Neuronal stem cell (in vitro differentiated cells): Measurements from ENCODE around the gene FAM3D.
A peak's percentile ranks its signal among the peaks of the same experiment; 100 is the strongest.

ENCODE experiments used
- DNase-seq: peaks from one replicate; pipeline ENCODE4 v3.0.0-alpha.2; 2013; ENCODE audit warnings: low spot score
- H2AFZ ChIP-seq: one replicate; pipeline ENCODE4 v1.6.1; 2013; ENCODE audit warnings: mild to moderate bottlenecking, low read length, inconsistent platforms
- H2AK5ac ChIP-seq: 2 replicates; pipeline ENCODE4 v1.6.1; 2013; ENCODE audit warnings: low read depth, mild to moderate bottlenecking, inconsistent platforms, low read length, moderate library complexity, mixed read lengths
- H2BK120ac ChIP-seq: 2 replicates; pipeline ENCODE4 v1.6.1; 2013; ENCODE audit warnings: low read depth, mild to moderate bottlenecking, inconsistent platforms, low read length, moderate library complexity, mixed read lengths
- H2BK12ac ChIP-seq: one replicate; pipeline ENCODE4 v1.6.1; 2013; ENCODE audit warnings: low read length, inconsistent platforms
- H2BK15ac ChIP-seq: 2 replicates; pipeline ENCODE4 v1.6.1; 2013; ENCODE audit warnings: mild to moderate bottlenecking, low read length, inconsistent platforms, mixed read lengths
- H2BK5ac ChIP-seq: one replicate; pipeline ENCODE4 v1.6.1; 2013; ENCODE audit warnings: inconsistent platforms, mild to moderate bottlenecking, low read length, moderate library complexity
- H3K14ac ChIP-seq: one replicate; pipeline ENCODE4 v1.6.1; 2013; ENCODE audit warnings: low read length, inconsistent platforms
- H3K18ac ChIP-seq: 2 replicates; pipeline ENCODE4 v1.6.1; 2013; ENCODE audit warnings: low read length, inconsistent platforms
- H3K23ac ChIP-seq: 2 replicates; pipeline ENCODE4 v1.6.1; 2013; ENCODE audit warnings: low read depth, mild to moderate bottlenecking, mixed read lengths, low read length, inconsistent platforms; ENCODE audit not compliant: poor library complexity
- H3K27ac ChIP-seq: replicated peaks from 3 replicates; pipeline ENCODE4 v1.5.1; 2013; ENCODE audit warnings: low read length, inconsistent platforms
- H3K27me3 ChIP-seq, 3 experiments: 2 replicates each; pipeline ENCODE4 v1.6.1; 2013; ENCODE audit warnings: low read length in 3 of 3, mild to moderate bottlenecking in 2 of 3, inconsistent platforms in 1 of 3, low read depth in 1 of 3, mixed read lengths in 1 of 3, moderate library complexity in 1 of 3; ENCODE audit not compliant: control insufficient read depth in 3 of 3, insufficient read depth in 3 of 3
- H3K36me3 ChIP-seq, 2 donors: replicated peaks in 1 of 2; 2 replicates each; pipeline ENCODE4 v1.6.1; 2013; ENCODE audit warnings: low read length in 2 of 2; ENCODE audit not compliant: control insufficient read depth in 2 of 2, insufficient read depth in 2 of 2
- H3K4ac ChIP-seq: 2 replicates; pipeline ENCODE4 v1.6.1; 2013; ENCODE audit warnings: inconsistent platforms, mild to moderate bottlenecking, low read length, moderate library complexity
- H3K4me1 ChIP-seq, 2 donors: 1 replicate in 1 of 2; 2 replicates in 1 of 2; pipeline ENCODE4 v1.6.1; 2013; ENCODE audit warnings: low read length in 2 of 2, low read depth in 1 of 2; ENCODE audit not compliant: control insufficient read depth in 2 of 2, insufficient read depth in 1 of 2
- H3K4me2 ChIP-seq: one replicate; pipeline ENCODE4 v1.6.1; 2013; ENCODE audit warnings: mild to moderate bottlenecking, low read length, inconsistent platforms; ENCODE audit not compliant: insufficient read depth, poor library complexity, severe bottlenecking
- H3K4me3 ChIP-seq, 2 donors: 2 replicates each; pipeline ENCODE4 v1.5.1; 2013; ENCODE audit warnings: low read length in 2 of 2, mild to moderate bottlenecking in 2 of 2, inconsistent platforms in 1 of 2, moderate library complexity in 1 of 2
- H3K79me1 ChIP-seq: one replicate; pipeline ENCODE4 v1.6.1; 2013; ENCODE audit warnings: low read depth, mild to moderate bottlenecking, inconsistent platforms, low read length, moderate library complexity
- H3K9ac ChIP-seq: one replicate; pipeline ENCODE4 v1.6.1; 2013; ENCODE audit warnings: mild to moderate bottlenecking, low read depth, low read length, inconsistent platforms; ENCODE audit not compliant: poor library complexity
- H3K9me3 ChIP-seq, 2 donors: replicated peaks in 1 of 2; 2 replicates each; pipeline versions ENCODE3 to v1.6.1; 2013; ENCODE audit warnings: low read length in 2 of 2, mild to moderate bottlenecking in 2 of 2, inconsistent platforms in 1 of 2, low read depth in 1 of 2, mixed read lengths in 1 of 2, moderate library complexity in 1 of 2; ENCODE audit not compliant: control insufficient read depth in 2 of 2, insufficient read depth in 1 of 2
- H4K8ac ChIP-seq: one replicate; pipeline ENCODE4 v1.6.1; 2013; ENCODE audit warnings: low read depth, mild to moderate bottlenecking, inconsistent platforms, low read length, moderate library complexity
- H4K91ac ChIP-seq: one replicate; pipeline ENCODE4 v1.6.1; 2013; ENCODE audit warnings: low read length, low read depth, mild to moderate bottlenecking, inconsistent platforms; ENCODE audit not compliant: poor library complexity
- WGBS, 2 donors: extraction: QIAGEN DNeasy Blood & Tissue Kit; methylation state at CpG; one replicate each; pipeline ENCODE4 v1.1.7; 2013; ENCODE audit warnings: missing lambda C conversion rate in 2 of 2, mixed read lengths in 1 of 2; ENCODE audit not compliant: insufficient read length in 2 of 2, insufficient replicate concordance in 1 of 2; ENCODE audit errors: extremely low coverage in 2 of 2; 5-methylcytosine and 5-hydroxymethylcytosine counted together

Gene FAM3D

DNA sequence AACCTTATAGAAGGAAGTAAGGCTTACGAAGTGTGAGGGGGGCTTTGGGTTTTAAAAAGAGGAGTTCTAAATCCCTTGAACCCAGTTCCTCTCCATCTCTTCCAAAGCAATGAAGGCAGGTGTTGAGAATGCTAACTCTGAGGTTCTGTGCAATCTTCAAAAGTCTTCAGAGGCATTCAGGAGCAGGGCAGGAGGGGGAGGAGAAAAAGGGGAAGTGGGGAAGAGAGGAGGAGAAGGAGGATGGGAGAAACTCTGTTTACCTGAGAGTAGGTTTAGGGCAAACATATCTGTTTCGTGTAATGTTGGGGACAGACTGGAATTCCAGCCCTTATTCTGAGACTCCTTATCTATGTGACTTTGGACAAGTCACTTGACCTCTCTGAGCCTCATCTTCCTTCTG lies 36.9 kb downstream of the FAM3D start:
- Histone ChIP-seq H3K4me3 (no peak overlapping the region), H3K4me2 (no peak overlapping the region), H3K9ac (no peak overlapping the region), H2AFZ (no peak overlapping the region), H3K14ac (no peak overlapping the region), H2BK12ac (no peak overlapping the region), H3K79me1 (no peaks in the 10 kb centered on the region), H3K18ac (no peak overlapping the region), H3K36me3 (no peaks in the 10 kb centered on the region), H2BK15ac (no peak overlapping the region), H3K27ac (no peak overlapping the region), H3K9me3 (peaks cover 0 to 2% of the 10 kb centered on the region in 2 donors), H2AK5ac (no peak overlapping the region), H2BK120ac (no peak overlapping the region), H4K8ac (no peak overlapping the region), H3K27me3 (no peaks in the 10 kb centered on the region), H4K91ac (no peak overlapping the region), H3K23ac (no peak overlapping the region), H2BK5ac (no peak overlapping the region), H3K4ac (no peak overlapping the region), H3K4me1 (peaks cover 18 to 23% of the 10 kb centered on the region in 2 donors)
- DNase-seq: no peak
- WGBS, 2 donors: no CpG with 5 or more reads among the region's 2 CpGs

DNA sequence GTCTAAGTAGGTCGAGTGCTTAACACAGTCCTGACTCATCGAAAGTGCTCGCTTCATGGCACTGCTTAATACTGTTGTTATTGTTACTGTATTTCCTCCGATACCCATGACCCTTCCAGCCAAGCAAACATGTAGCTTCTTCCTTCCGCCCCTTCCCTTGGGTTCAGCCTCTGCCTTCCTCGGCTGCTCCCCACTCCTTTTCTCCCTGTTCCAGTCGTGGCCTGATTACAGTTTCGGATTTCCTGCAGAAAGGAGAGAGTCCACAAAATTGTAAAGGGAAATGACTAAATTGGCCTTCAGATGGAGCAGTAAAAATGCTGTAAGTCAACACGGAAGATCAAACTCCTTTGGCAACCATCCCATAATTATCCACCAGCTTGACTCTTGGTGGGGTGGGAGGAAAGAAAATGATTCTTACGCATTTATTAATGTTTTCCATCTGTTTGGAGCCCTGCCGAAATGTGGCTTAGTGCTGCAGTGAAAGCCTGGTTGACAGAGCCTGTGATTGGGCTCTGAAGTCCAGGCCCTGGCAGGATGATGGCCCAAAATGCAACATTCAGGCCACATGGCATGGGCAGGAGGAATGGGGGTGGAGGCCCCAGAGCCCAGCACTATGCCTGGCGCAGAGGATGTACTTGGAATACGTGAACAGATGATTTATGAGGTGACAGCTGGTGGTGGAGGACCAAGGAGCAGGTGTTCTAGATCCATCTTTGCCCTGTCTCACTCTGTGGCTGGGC lies 37.6 kb downstream of the FAM3D start:
- no peak for DNase-seq
- H2BK12ac ChIP-seq: no peak overlapping the region
- no peak overlapping the region for H2BK5ac ChIP-seq
- H4K91ac ChIP-seq: no peak overlapping the region
- H3K79me1 ChIP-seq: no peaks in the 10 kb centered on the region
- H2AFZ ChIP-seq: no peak overlapping the region
- no peak overlapping the region for H4K8ac ChIP-seq
- H3K27me3 ChIP-seq: no peaks in the 10 kb centered on the region
- H3K23ac ChIP-seq: no peak overlapping the region
- no peaks in the 10 kb centered on the region for H3K36me3 ChIP-seq
- no peak overlapping the region for H3K14ac ChIP-seq
- no peak overlapping the region for H3K9ac ChIP-seq
- H2BK120ac ChIP-seq: no peak overlapping the region
- no peak overlapping the region for H3K4me2 ChIP-seq
- H3K4me1 ChIP-seq: peaks cover 18 to 23% of the 10 kb centered on the region in 2 donors
- no CpG with 5 or more reads among the region's 13 CpGs for WGBS, 2 donors
- H2BK15ac ChIP-seq: no peak overlapping the region
- no peak overlapping the region for H2AK5ac ChIP-seq
- H3K18ac ChIP-seq: no peak overlapping the region
- no peak overlapping the region for H3K4me3 ChIP-seq
- no peak overlapping the region for H3K4ac ChIP-seq
- no peak overlapping the region for H3K27ac ChIP-seq
- peaks cover 0 to 2% of the 10 kb centered on the region in 2 donors for H3K9me3 ChIP-seq

DNA sequence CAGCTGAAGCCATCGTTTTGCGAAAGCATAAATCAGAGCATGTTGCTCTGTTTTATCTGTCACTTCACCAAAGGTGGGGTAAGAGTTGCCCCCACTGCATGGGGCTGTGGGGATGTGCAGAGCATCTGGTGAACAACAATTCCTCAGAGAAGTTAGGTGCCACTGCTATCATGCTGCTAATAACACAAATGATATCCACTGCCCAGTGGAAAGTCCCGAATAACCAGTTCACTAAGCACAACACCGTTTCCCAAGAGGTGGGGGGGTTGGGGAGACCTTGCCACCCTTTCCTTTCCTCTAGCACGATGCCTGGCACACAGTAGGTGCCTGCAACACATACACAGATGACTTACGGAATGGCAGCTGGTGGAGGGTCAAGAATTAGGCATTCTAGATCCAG lies 38.6 kb downstream of the FAM3D start:
- H2BK5ac ChIP-seq: no peak overlapping the region
- H2AK5ac ChIP-seq: peak overlapping the region; percentile 11
- H2BK15ac ChIP-seq: peak overlapping the region; percentile 53
- H4K8ac ChIP-seq: no peak overlapping the region
- no CpG with 5 or more reads among the region's 6 CpGs for WGBS, 2 donors
- H3K4ac ChIP-seq: no peak overlapping the region
- H2AFZ ChIP-seq: no peak overlapping the region
- DNase-seq: no peak
- no peak overlapping the region for H3K27ac ChIP-seq
- H4K91ac ChIP-seq: no peak overlapping the region
- peaks cover 19 to 23% of the 10 kb centered on the region in 2 donors for H3K4me1 ChIP-seq
- H2BK120ac ChIP-seq: no peak overlapping the region
- no peaks in the 10 kb centered on the region for H3K36me3 ChIP-seq
- H3K9ac ChIP-seq: no peak overlapping the region
- no peaks in the 10 kb centered on the region for H3K79me1 ChIP-seq
- H3K27me3 ChIP-seq: no peaks in the 10 kb centered on the region
- no peak overlapping the region for H3K23ac ChIP-seq
- peak overlapping the region; percentile 83 for H3K18ac ChIP-seq
- peaks cover 0 to 2% of the 10 kb centered on the region in 2 donors for H3K9me3 ChIP-seq
- H3K4me2 ChIP-seq: no peak overlapping the region
- H3K14ac ChIP-seq: no peak overlapping the region
- no peak overlapping the region for H2BK12ac ChIP-seq
- H3K4me3 ChIP-seq: no peak overlapping the region

DNA sequence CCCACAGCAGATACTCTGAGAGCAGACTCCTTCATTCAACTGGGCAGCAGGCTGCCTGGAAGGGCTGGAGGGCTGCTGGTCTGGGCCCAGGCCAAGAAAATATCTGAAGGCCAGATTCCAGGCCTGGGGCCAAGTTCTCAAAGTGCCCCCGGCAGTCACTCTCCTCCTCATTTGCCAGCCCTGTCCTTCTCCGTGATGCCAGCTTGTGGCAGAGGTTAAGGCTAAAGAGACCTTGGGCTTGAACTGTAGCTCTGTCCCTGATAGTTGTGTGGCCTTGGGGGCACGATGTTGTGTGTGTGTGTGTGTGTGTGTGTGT lies 39.0 kb downstream of the FAM3D start:
- Histone ChIP-seq H3K36me3 (no peaks in the 10 kb centered on the region), H2BK12ac (peak overlapping the region; percentile 66), H3K27ac (no peak overlapping the region), H4K91ac (no peak overlapping the region), H2AK5ac (peak overlapping the region; percentile 58), H2BK120ac (no peak overlapping the region), H4K8ac (no peak overlapping the region), H3K14ac (no peak overlapping the region), H3K4me3 (no peak overlapping the region), H2BK5ac (no peak overlapping the region), H3K4me2 (no peak overlapping the region), H2BK15ac (peak overlapping the region; percentile 53), H3K18ac (peak overlapping the region; percentile 83), H2AFZ (peak overlapping the region; percentile 12), H3K9ac (no peak overlapping the region), H3K27me3 (no peaks in the 10 kb centered on the region), H3K9me3 (peaks cover 0 to 2% of the 10 kb centered on the region in 2 donors), H3K79me1 (no peaks in the 10 kb centered on the region), H3K23ac (no peak overlapping the region), H3K4ac (no peak overlapping the region), H3K4me1 (peaks cover 22 to 23% of the 10 kb centered on the region in 2 donors)
- DNase-seq: no peak
- no CpG with 5 or more reads among the region's 3 CpGs for WGBS, 2 donors
